Heart left ventricle (tissue), 16 donors: ENCODE measurements around the gene IGFBP5. TPM values are rescaled to one million over a fixed set of nuclear protein-coding genes. Genes with fewer than 3 reads are reported as not detected.

Experiments
- ATAC-seq, 4 donors: fragments of 200-7000 bp; cut with Tn5 transposase; one replicate each; pipeline ENCODE4 v1.9.1; 2020 to 2022; ENCODE audit warnings: moderate library complexity in 4 of 4, mild to moderate bottlenecking in 3 of 4, moderate number of reproducible peaks in 1 of 4
- DNase-seq, 5 donors: peaks; one replicate each; pipeline ENCODE4 v3.0.0-alpha.2; 2020
- H3K27ac ChIP-seq, 12 donors: fragments of 200-600 bp; sonication (generic) in 4 of 12; one replicate each; pipeline versions ENCODE4 v1.5.0 to v1.8.0; 2016 to 2022; ENCODE audit warnings: mild to moderate bottlenecking in 2 of 12
- H3K27me3 ChIP-seq, 9 donors: fragments of 200-600 bp; sonication (generic) in 2 of 9; one replicate each; pipeline versions ENCODE4 v1.5.1 to v1.8.0; 2016 to 2022; ENCODE audit warnings: mild to moderate bottlenecking in 3 of 9
- H3K36me3 ChIP-seq, 9 donors: fragments of 200-600 bp; sonication (generic) in 2 of 9; one replicate each; pipeline versions ENCODE4 v1.5.0 to v1.8.0; 2018 to 2022; ENCODE audit warnings: mild to moderate bottlenecking in 2 of 9
- H3K4me1 ChIP-seq, 12 donors: fragments of 200-600 bp; sonication (generic) in 4 of 12; one replicate each; pipeline versions ENCODE4 v1.5.0 to v1.8.0; 2016 to 2022; ENCODE audit warnings: mild to moderate bottlenecking in 3 of 12
- H3K4me3 ChIP-seq, 12 donors: fragments of 200-600 bp; sonication (generic) in 4 of 12; one replicate each; pipeline versions ENCODE4 v1.5.0 to v1.8.0; 2017 to 2022; ENCODE audit warnings: mild to moderate bottlenecking in 9 of 12, moderate library complexity in 4 of 12
- H3K9me3 ChIP-seq, 12 donors: fragments of 200-600 bp; sonication (generic) in 4 of 12; one replicate each; pipeline versions ENCODE4 v1.5.0 to v1.8.0; 2016 to 2022; ENCODE audit warnings: mild to moderate bottlenecking in 1 of 12
- POLR2A ChIP-seq, 2 donors: fragments of 450-650 bp; IDR thresholded peaks; one replicate each; pipeline ENCODE4 v1.6.1; 2017; ENCODE audit warnings: antibody characterized with exemption in 2 of 2, mild to moderate bottlenecking in 2 of 2, moderate library complexity in 2 of 2
- WGBS, 4 donors: extraction: QIAGEN DNeasy Blood & Tissue Kit in 2 of 4; methylation state at CpG; one replicate each; pipeline versions ENCODE4 v1.1.5 to v1.1.7; 2013 to 2018; 5-methylcytosine and 5-hydroxymethylcytosine counted together
- intact Hi-C, 10 donors: fragments of 100-400 bp; cut with DNase I; formaldehyde crosslinking; loops; one replicate each; pipeline versions ENCODE4 v1.11.1 to v1.14.2; 2022
- polyA plus RNA-seq, 2 donors: library from polyadenylated mRNA; stranded (reverse); fragments of 200-250 nt; gene quantifications; one replicate each; pipeline ENCODE4 v1.2.3, GENCODE V29; 2013
- total RNA-seq, 9 donors: library from RNA; depleted of rRNA in 2 of 9; stranded (reverse); fragments of >200 nt in 2 of 9; fragmentation: NEBNext Ultra II Directional in 3 of 9; extraction: Animal tissue kit (Norgen Biotek cat#: 25700) in 3 of 9; gene quantifications; one replicate each; pipeline versions ENCODE4 v1.1.0 to v1.2.4, GENCODE V29; 2016 to 2023
- TF ChIP-seq, protein P1 (sequence below), 12 donors: fragments of 200-600 bp; sonication (generic) in 4 of 12; IDR thresholded peaks; one replicate each; pipeline versions ENCODE4 v1.5.0 to v1.8.0; 2018 to 2022; ENCODE audit warnings: antibody characterized with exemption in 12 of 12, mild to moderate bottlenecking in 5 of 12
- donor health status: ischemic (EF 13 %, LVEDD 7.1; RV severe dilation, severe dysfunction).
- donor health status: healthy with polysubstance abuse.
- donor health status: DM: no; HTN: yes; CAD: no.
- donor health status: DM: no; HTN: no; CAD: no.
- donor health status: ischemic (EF 25% LVEDD 6.9; RV normal size, moderate dysfunction).
- donor health status: ischemic (EF 25% LVEDD 5.7; RV mildly dilated, moderate dysfunction).
- donor health status: healthy.
- donor health status: DM: yes; HTN: yes; CAD: no.
- donor health status: ischemic (EF 35%, LVEDD 5.7; RV mildly dilated, moderate dysfunction).
- donor health status: nonischemic (EF 11% LVEDD 7.7; RV severe dilation, severe dysfunction).
- donor health status: DM: yes; HTN: yes; CAD: no.
- donor health status: PGD.
- donor health status: ischemic (EF 29% LVEDD 5.4; RV normal size, mild dysfunction).
- donor health status: nonischemic (EF 23%, LVEDD 6.1; RV moderate dilation, normal function).

Gene IGFBP5
- total and polyA plus RNA-seq, 11 donors, result 58.2 to 441 (median 129) TPM

DNA sequence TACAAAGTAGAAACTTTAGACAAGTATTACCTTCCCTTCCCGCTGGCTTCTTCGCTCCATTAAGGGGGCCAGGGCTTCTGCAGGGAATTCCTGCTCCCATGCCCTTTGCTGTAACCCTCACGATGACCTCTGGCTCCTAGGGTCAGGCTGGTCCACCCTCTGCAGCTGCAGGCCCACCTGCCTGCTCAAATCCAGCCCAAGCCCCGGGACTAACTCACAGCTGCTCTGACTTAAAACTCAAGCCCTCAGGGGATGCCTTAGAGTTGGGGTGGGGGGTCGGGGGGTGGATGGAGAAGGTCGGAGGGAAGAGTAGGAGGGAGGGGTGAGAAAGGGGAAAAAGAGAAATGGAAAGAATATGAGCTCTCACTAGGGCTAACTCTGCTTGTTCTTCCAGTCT lies 4.9 kb downstream of the IGFBP5 start:
- ATAC-seq (no peak), DNase-seq (no peak)
- H3K9me3 ChIP-seq, result no peaks in the 10 kb centered on the region
- peaks cover 0 to 38% (median 4%) of the 10 kb centered on the region in 9 donors for H3K36me3 ChIP-seq
- 45 to 51% (median 47%) methylated on average over 6 of the region's 6 CpGs for WGBS, 4 donors
- TF ChIP-seq, protein P1, sequence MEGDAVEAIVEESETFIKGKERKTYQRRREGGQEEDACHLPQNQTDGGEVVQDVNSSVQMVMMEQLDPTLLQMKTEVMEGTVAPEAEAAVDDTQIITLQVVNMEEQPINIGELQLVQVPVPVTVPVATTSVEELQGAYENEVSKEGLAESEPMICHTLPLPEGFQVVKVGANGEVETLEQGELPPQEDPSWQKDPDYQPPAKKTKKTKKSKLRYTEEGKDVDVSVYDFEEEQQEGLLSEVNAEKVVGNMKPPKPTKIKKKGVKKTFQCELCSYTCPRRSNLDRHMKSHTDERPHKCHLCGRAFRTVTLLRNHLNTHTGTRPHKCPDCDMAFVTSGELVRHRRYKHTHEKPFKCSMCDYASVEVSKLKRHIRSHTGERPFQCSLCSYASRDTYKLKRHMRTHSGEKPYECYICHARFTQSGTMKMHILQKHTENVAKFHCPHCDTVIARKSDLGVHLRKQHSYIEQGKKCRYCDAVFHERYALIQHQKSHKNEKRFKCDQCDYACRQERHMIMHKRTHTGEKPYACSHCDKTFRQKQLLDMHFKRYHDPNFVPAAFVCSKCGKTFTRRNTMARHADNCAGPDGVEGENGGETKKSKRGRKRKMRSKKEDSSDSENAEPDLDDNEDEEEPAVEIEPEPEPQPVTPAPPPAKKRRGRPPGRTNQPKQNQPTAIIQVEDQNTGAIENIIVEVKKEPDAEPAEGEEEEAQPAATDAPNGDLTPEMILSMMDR (IDR thresholded peaks at IDR 0.05), result no peak
- no peak for TF ChIP-seq POLR2A (IDR thresholded peaks at IDR 0.05)
- H3K4me1 ChIP-seq, result peaks cover 0 to 84% (median 33%) of the 10 kb centered on the region in 12 donors
- peak overlapping the region in 7 of 12 donors; percentile 61 to 93 (median 88) for H3K27ac ChIP-seq
- H3K27me3 ChIP-seq, result peaks cover 0 to 55% (median 0%) of the 10 kb centered on the region in 9 donors
- intact Hi-C loops, result loop anchor here in 8 of 10 donors (5.0 to 10.0 kb wide), 10 partner anchors 164 to 1027 kb away; no protein-coding TSS in a partner anchor
- H3K4me3 ChIP-seq, result peak overlapping the region in 6 of 12 donors; percentile 5 to 75 (median 44)

DNA sequence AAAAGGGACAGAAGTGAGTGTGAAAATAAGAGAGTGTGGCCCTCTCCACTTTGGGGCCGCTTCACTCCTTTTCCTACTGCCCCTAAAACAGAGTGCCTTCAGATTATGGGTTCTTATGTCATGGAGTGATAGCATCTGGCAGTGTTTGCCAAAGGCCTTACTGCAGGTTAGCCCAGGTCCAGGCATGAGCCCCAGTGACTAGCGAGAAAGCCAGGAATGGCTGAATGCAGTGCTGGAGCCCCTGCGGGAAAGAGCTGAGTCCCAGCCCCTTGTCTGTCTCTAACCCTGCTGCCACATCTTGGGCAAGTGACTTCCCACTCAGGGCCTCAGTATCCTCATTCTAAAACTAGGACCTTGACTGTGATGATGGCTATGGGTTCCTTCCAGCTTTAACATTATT lies 6.0 kb downstream of the IGFBP5 start:
- intact Hi-C loops, result loop anchor here in 2 of 10 donors (5.0 to 10.0 kb wide), 2 partner anchors 1023 to 1065 kb away; no protein-coding TSS in a partner anchor
- H3K27me3 ChIP-seq, result peaks cover 0 to 45% (median 0%) of the 10 kb centered on the region in 9 donors
- H3K4me1 ChIP-seq, result peaks cover under 1 to 84% (median 34%) of the 10 kb centered on the region in 12 donors
- peaks cover 0 to 43% (median 4%) of the 10 kb centered on the region in 9 donors for H3K36me3 ChIP-seq
- H3K27ac ChIP-seq, result peak overlapping the region in 11 of 12 donors; percentile 2 to 93 (median 43)
- H3K4me3 ChIP-seq, result no peak overlapping the region
- DNase-seq (no peak), ATAC-seq (no peak)
- 79 to 90% (median 87%) methylated on average over 3 of the region's 3 CpGs for WGBS, 4 donors
- H3K9me3 ChIP-seq, result no peaks in the 10 kb centered on the region
- no peak for TF ChIP-seq POLR2A (IDR thresholded peaks at IDR 0.05)
- TF ChIP-seq, protein P1 (IDR thresholded peaks at IDR 0.05), result no peak

DNA sequence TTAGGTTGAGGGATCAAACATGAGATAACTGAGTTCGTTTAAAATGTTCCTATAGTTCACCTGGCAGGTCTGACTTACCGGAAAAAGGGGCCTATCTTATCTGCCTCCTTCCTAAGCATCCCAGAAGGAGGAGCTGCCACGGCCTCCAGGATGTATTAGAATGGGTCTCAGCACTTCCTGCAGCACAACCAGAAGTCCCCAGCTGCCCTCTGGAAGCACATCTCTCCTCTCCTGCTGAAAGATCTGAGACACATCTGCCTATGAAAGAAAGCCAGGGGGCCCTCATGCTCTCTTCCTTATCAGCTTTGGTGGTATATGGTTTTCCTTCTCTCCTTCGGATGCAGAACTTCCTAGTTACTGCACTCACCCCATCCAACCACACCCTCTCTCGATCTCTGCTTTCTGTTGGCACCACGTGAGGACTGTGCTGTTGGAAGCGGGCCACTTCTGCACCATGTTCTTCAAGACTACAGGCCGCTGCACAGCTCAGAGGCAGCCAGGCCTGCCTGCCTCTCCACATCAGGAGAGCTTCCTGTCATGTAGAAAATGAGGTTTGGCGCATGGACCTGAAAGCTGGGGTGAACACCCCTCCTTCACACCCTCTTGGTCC lies 6.5 kb downstream of the IGFBP5 start:
- Histone ChIP-seq H3K27ac (peak overlapping the region in 11 of 12 donors; percentile 2 to 93 (median 43)), H3K9me3 (no peaks in the 10 kb centered on the region), H3K4me3 (no peak overlapping the region), H3K4me1 (peaks cover 0 to 84% (median 37%) of the 10 kb centered on the region in 12 donors), H3K27me3 (peaks cover 0 to 39% (median 0%) of the 10 kb centered on the region in 9 donors), H3K36me3 (peaks cover 0 to 43% (median 4%) of the 10 kb centered on the region in 9 donors)
- intact Hi-C loops, result loop anchor here in 2 of 10 donors (5.0 to 10.0 kb wide), 2 partner anchors 1023 to 1066 kb away; no protein-coding TSS in a partner anchor
- peak in 3 of 4 donors; percentile 18 to 44 (median 20) for ATAC-seq
- peak in 4 of 5 donors; percentile 62 to 82 (median 70) for DNase-seq
- TF ChIP-seq, protein P1 (IDR thresholded peaks at IDR 0.05), result no peak
- no peak for TF ChIP-seq POLR2A (IDR thresholded peaks at IDR 0.05)
- WGBS, 4 donors, result 44 to 52% (median 46%) methylated on average over 9 of the region's 9 CpGs

DNA sequence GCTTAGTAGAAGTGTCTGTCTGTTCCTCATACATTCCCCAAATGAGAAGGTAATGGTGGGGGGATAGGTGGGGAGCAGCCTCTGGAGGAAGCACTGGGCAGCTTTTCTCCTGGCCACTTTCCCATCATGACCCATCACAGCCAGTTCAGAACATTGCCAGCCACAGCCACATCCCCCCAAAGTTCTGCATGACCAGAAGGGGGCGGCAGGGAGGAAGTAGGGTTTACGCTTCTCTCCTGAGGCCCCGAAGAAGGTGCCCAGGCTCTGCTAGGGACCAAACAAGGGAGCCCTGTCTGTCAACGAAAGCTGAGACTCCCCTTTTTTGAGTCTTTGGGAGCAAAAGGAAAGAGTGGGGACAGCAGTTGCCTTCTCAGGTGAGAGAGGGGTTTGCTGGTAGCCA lies 7.7 kb downstream of the IGFBP5 start:
- H3K27ac ChIP-seq, result peak overlapping the region in 2 of 12 donors; percentile 36 to 88
- intact Hi-C loops, result loop anchor here in 2 of 10 donors (5.0 to 10.0 kb wide), 2 partner anchors 1025 to 1067 kb away; no protein-coding TSS in a partner anchor

More for the DNA sequence above, 7.7 kb downstream of the IGFBP5 start:
- no peak for ATAC-seq
- no peak for DNase-seq
- H3K27me3 ChIP-seq, result peaks cover 0 to 30% (median 0%) of the 10 kb centered on the region in 9 donors
- WGBS, 4 donors, result 67 to 87% (median 78%) methylated on average over 4 of the region's 4 CpGs
- peaks cover 0 to 49% (median 4%) of the 10 kb centered on the region in 9 donors for H3K36me3 ChIP-seq
- peaks cover 6 to 91% (median 44%) of the 10 kb centered on the region in 12 donors for H3K4me1 ChIP-seq
- no peak overlapping the region for H3K4me3 ChIP-seq
- TF ChIP-seq POLR2A (IDR thresholded peaks at IDR 0.05), result no peak
- TF ChIP-seq, protein P1 (IDR thresholded peaks at IDR 0.05), result peak in 7 of 12 donors; percentile 13 to 40 (median 20)
- no peaks in the 10 kb centered on the region for H3K9me3 ChIP-seq
